Stimulated activated CD4-positive, alpha-beta T cell treated with anti-CD3 and anti-CD28 coated beads, Interleukin-4, amount 100 ng/mL, for 48 hours (primary cell): ENCODE measurements around the gene ANKRD18B.
"Not testable (repeated sequence)": the region's sequence is repeated elsewhere in the genome, so short reads cannot be mapped to it uniquely, and the experiment has no call there.

ENCODE experiments used
- DNase-seq, 2 donors: peaks; one replicate each; pipeline ENCODE4 v3.0.0-alpha.2; 2020; ENCODE audit warnings: low read depth in 2 of 2

Gene ANKRD18B

GRCh38 chr9:33523397-33524305, at the start of gene ANKRD18B:
Gene ANKRD18B, plus strand, starts transcription at chr9:33524251. Its CDS starts 239 bp downstream, at chr9:33524490.
- DNase-seq = peak; percentile 38 to 41

- no peak for DNase-seq
These were observed 48.7 kb upstream of the ANKRD18B start for GRCh38 chr9:33475357-33475756.

GRCh38 chr9:33476503-33476902, 47.5 kb upstream of the ANKRD18B start:
- no peak for DNase-seq

- no peak for DNase-seq
These were observed 43.9 kb upstream of the ANKRD18B start for GRCh38 chr9:33480106-33480505.

GRCh38 chr9:33480976-33481375, 43.1 kb upstream of the ANKRD18B start:
- no peak for DNase-seq

- not testable (repeated sequence) for DNase-seq
These were observed 38.7 kb upstream of the ANKRD18B start for GRCh38 chr9:33485312-33485711.

GRCh38 chr9:33489066-33489465, 35.0 kb upstream of the ANKRD18B start:
- DNase-seq = no peak

- not testable (repeated sequence) for DNase-seq
These were observed 30.2 kb upstream of the ANKRD18B start for GRCh38 chr9:33493819-33494218.

GRCh38 chr9:33498387-33498786, 25.7 kb upstream of the ANKRD18B start:
- DNase-seq = no peak

GRCh38 chr9:33506626-33507370, 17.3 kb upstream of the ANKRD18B start:
- peak in 1 of 2 donors; percentile 6 for DNase-seq

- peak; percentile 33 to 36 for DNase-seq
These were observed 13.5 kb upstream of the ANKRD18B start for GRCh38 chr9:33510262-33511183.

- not testable (repeated sequence) for DNase-seq
These were observed 12.9 kb upstream of the ANKRD18B start for GRCh38 chr9:33511184-33511517.

- DNase-seq = not testable (repeated sequence)
These were observed 11.5 kb upstream of the ANKRD18B start for GRCh38 chr9:33512535-33512934.

- not testable (repeated sequence) for DNase-seq
These were observed 8.6 kb upstream of the ANKRD18B start for GRCh38 chr9:33515342-33515995.

- not testable (repeated sequence) for DNase-seq
These were observed 7.7 kb upstream of the ANKRD18B start for GRCh38 chr9:33516397-33516796.

GRCh38 chr9:33517373-33517772, 6.7 kb upstream of the ANKRD18B start:
- no peak for DNase-seq

GRCh38 chr9:33517934-33518577, 6.0 kb upstream of the ANKRD18B start:
- DNase-seq = not testable (repeated sequence)

GRCh38 chr9:33521861-33522260, 2.2 kb upstream of the ANKRD18B start:
- DNase-seq = not testable (repeated sequence)

- peak in 1 of 2 donors; percentile 10 for DNase-seq
These were observed 376 bp downstream of the ANKRD18B start for GRCh38 chr9:33524306-33524947.

GRCh38 chr9:33528069-33528468, 4.0 kb downstream of the ANKRD18B start:
- not testable (repeated sequence) for DNase-seq
